Osteocyte (in vitro differentiated cells): ENCODE data around the gene MICALL1. TPM values are rescaled to one million over a fixed set of nuclear protein-coding genes. Genes with fewer than 3 reads are reported as not detected.
"Not testable (repeated sequence)": the region's sequence is repeated elsewhere in the genome, so short reads cannot be mapped to it uniquely, and the experiment has no call there.

Experiments
- DNase-seq: peaks from one replicate; pipeline ENCODE4 v3.0.0; 2021; ENCODE audit warnings: mixed read lengths; ENCODE audit not compliant: unreplicated experiment; ENCODE audit errors: extremely low spot score
- H3K27ac Mint-ChIP-seq: one replicate; pipeline ENCODE4 v1.8.0; 2021; ENCODE audit warnings: mild to moderate bottlenecking, mixed read lengths; ENCODE audit not compliant: unreplicated experiment
- H3K27me3 Mint-ChIP-seq: one replicate; pipeline ENCODE4 v1.8.0; 2021; ENCODE audit warnings: mixed read lengths; ENCODE audit not compliant: unreplicated experiment
- H3K36me3 Mint-ChIP-seq: one replicate; pipeline ENCODE4 v1.8.0; 2021; ENCODE audit warnings: mixed read lengths; ENCODE audit not compliant: unreplicated experiment
- H3K4me1 Mint-ChIP-seq: one replicate; pipeline ENCODE4 v1.8.0; 2021; ENCODE audit warnings: mixed read lengths; ENCODE audit not compliant: unreplicated experiment
- H3K4me3 Mint-ChIP-seq: one replicate; pipeline ENCODE4 v1.8.0; 2021; ENCODE audit warnings: mild to moderate bottlenecking, moderate library complexity, mixed read lengths; ENCODE audit not compliant: unreplicated experiment
- H3K9me3 Mint-ChIP-seq: one replicate; pipeline ENCODE4 v1.8.0; 2021; ENCODE audit warnings: mixed read lengths; ENCODE audit not compliant: unreplicated experiment
- CTCF ChIP-seq: fragments of 200-600 bp; sonication (generic); IDR thresholded peaks from 2 replicates; pipeline ENCODE4 v1.5.0; 2021; ENCODE audit warnings: antibody characterized with exemption, mild to moderate bottlenecking, moderate library complexity
- total RNA-seq: library from RNA; stranded (reverse); gene quantifications from 2 replicates; pipeline ENCODE4 v1.2.1, GENCODE V29; 2021

Gene MICALL1
- total RNA-seq, 1 donor from 2014 or later: 51.2 TPM

DNA sequence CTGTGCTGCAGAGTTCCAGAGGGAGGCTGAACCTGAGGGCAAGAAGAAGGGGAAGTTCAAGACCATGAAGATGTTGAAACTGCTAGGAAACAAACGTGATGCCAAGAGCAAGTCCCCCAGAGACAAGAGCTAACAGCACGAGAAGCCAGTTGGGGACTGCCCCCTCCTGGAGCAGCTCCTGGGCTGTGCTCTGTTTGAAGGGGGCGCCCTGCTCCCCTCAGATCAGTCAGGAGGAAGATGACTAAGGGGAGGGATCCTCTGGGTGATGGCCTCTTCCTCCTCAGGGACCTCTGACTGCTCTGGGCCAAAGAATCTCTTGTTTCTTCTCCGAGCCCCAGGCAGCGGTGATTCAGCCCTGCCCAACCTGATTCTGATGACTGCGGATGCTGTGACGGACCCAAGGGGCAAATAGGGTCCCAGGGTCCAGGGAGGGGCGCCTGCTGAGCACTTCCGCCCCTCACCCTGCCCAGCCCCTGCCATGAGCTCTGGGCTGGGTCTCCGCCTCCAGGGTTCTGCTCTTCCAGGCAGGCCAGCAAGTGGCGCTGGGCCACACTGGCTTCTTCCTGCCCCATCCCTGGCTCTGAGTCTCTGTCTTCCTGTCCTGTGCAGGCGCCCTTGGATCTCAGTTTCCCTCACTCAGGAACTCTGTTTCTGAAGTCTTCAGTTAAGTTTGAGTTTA lies 34.7 kb downstream of the MICALL1 start:
- H3K9me3 Mint-ChIP-seq: no peaks in the 10 kb centered on the region
- no peak overlapping the region for H3K4me3 Mint-ChIP-seq
- H3K4me1 Mint-ChIP-seq: peaks cover 2% of the 10 kb centered on the region
- peaks cover 19% of the 10 kb centered on the region for H3K36me3 Mint-ChIP-seq
- DNase-seq: no peak
- H3K27ac Mint-ChIP-seq: no peak overlapping the region
- no peak for TF ChIP-seq CTCF
- no peaks in the 10 kb centered on the region for H3K27me3 Mint-ChIP-seq

DNA sequence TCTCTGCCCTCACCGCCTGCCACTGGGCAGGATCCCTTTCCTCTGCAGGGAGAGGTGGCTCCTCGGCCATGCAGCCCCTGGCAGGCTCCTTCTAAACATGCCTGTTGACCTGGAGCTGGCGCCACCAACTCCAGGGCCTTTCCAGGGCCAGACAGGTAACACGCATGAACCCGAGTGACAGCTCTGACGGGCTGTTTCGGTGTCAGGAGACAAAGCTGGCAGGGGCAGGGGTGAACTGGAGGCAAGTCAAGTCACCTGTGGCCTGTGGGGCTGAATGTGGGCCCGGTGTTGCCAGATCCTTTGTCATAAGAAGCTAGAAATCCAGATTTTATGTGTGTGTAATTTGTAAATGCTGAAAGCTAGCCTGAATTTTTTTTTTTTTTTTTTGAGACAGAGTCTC lies 36.0 kb downstream of the MICALL1 start:
- no peak for DNase-seq
- H3K4me1 Mint-ChIP-seq: no peaks in the 10 kb centered on the region
- no peaks in the 10 kb centered on the region for H3K9me3 Mint-ChIP-seq
- no peaks in the 10 kb centered on the region for H3K27me3 Mint-ChIP-seq
- no peak overlapping the region for H3K27ac Mint-ChIP-seq
- TF ChIP-seq CTCF: no peak
- peaks cover 14% of the 10 kb centered on the region for H3K36me3 Mint-ChIP-seq
- H3K4me3 Mint-ChIP-seq: no peak overlapping the region

- Mint-ChIP-seq H3K36me3 (peaks cover 10% of the 10 kb centered on the region), H3K27ac (no peak overlapping the region), H3K27me3 (no peaks in the 10 kb centered on the region), H3K4me3 (no peak overlapping the region), H3K4me1 (no peaks in the 10 kb centered on the region), H3K9me3 (no peaks in the 10 kb centered on the region)
- TF ChIP-seq CTCF: no peak
- DNase-seq: no peak
These were observed 37.2 kb downstream of the MICALL1 start for GRCh38 chr22:37943136-37943824.

DNA sequence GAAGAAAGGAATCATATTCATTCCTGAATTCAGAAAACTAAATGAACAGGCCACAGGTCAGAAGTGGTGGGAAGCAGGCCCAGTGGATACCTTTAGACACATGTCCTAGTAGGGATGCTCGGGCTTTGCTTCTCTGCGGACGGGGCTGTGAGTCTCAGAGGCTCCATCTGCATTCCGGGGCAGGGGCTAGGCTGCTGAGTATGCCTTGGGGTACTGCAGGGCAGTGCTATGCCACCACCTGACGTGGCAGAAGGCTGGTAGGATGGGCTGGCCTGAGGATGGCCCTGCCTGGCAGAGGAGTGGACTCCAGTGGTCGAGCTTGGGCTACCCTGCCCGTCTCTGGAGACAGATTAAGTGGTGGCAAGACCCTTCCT lies 37.7 kb downstream of the MICALL1 start:
- Mint-ChIP-seq H3K27ac (no peak overlapping the region), H3K4me1 (no peaks in the 10 kb centered on the region), H3K27me3 (no peaks in the 10 kb centered on the region), H3K4me3 (no peak overlapping the region), H3K9me3 (no peaks in the 10 kb centered on the region), H3K36me3 (peaks cover 10% of the 10 kb centered on the region)
- no peak for TF ChIP-seq CTCF
- no peak for DNase-seq

- not testable (repeated sequence) for H3K27ac Mint-ChIP-seq, H3K4me3 Mint-ChIP-seq, H3K9me3 Mint-ChIP-seq, H3K4me1 Mint-ChIP-seq, DNase-seq, H3K27me3 Mint-ChIP-seq
- H3K36me3 Mint-ChIP-seq: peaks cover 10% of the 10 kb centered on the region
These were observed 38.3 kb downstream of the MICALL1 start for GRCh38 chr22:37944423-37944822.

DNA sequence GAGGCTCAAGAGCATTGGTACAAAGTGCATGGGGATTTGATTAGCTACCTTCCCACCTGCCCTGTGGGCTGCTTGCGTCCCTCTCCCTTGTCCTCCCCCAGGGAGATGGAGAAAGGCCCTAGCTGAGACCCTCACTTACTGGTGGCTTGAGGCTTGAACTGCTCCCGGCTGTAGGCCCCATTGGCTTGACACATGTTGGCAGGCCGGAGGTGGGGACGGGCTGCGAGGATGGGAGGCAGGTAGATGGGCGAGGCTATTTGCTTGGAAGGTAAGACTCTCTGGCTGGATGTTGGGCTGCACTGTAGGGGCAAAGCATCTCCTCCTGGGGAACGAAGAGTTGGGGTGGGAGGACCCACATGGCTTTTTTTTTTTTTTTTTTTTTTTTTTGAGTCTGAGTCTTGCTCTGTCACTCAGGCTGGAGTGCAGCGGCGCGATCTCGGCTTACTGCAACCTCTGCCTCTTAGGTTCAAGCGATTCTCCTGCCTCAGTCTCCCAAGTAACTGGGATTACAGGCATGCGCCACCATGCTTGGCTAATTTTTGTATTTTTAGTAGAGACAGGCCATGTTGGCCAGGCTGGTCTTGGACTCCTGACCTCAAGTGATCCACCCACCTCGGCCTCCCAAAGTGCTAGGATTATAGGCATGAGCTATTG lies 41.2 kb downstream of the MICALL1 start:
- H3K36me3 Mint-ChIP-seq, H3K4me1 Mint-ChIP-seq, DNase-seq, H3K9me3 Mint-ChIP-seq, H3K27me3 Mint-ChIP-seq, H3K27ac Mint-ChIP-seq, H3K4me3 Mint-ChIP-seq: not testable (repeated sequence)
